CD14-positive monocyte (primary cell): ENCODE measurements around the gene COL24A1. TPM values are rescaled to one million over a fixed set of nuclear protein-coding genes. Genes with fewer than 3 reads are reported as not detected.

Experiments
- DNase-seq, 3 donors: peaks; one replicate each; pipeline ENCODE4 v3.0.0-alpha.2; 2011 to 2022
- H2AFZ ChIP-seq: 2 replicates; pipeline ENCODE4 v1.6.0; 2012; ENCODE audit warnings: mild to moderate bottlenecking, low read depth, low read length, inconsistent platforms; ENCODE audit not compliant: insufficient read depth, poor library complexity, severe bottlenecking
- H3K27ac ChIP-seq, 2 donors: 1 replicate in 1 of 2; 2 replicates in 1 of 2; pipeline ENCODE4 v1.5.1; 2012 to 2013; ENCODE audit warnings: low read length in 2 of 2, control low read depth in 1 of 2, inconsistent platforms in 1 of 2, low read depth in 1 of 2, mild to moderate bottlenecking in 1 of 2
- H3K27me3 ChIP-seq, 2 donors: one replicate each; pipeline versions ENCODE4 v1.6.0 to v1.6.1; 2011 to 2013; ENCODE audit warnings: low read length in 2 of 2; ENCODE audit not compliant: control insufficient read depth in 2 of 2, insufficient read depth in 2 of 2
- H3K36me3 ChIP-seq, 2 donors: replicated peaks in 1 of 2; 1 replicate in 1 of 2; 2 replicates in 1 of 2; pipeline versions ENCODE4 v1.5.1 to v1.6.1; 2012 to 2013; ENCODE audit warnings: low read length in 2 of 2, control low read depth in 1 of 2, inconsistent platforms in 1 of 2, mild to moderate bottlenecking in 1 of 2; ENCODE audit not compliant: insufficient read depth in 2 of 2, control insufficient read depth in 1 of 2
- H3K4me1 ChIP-seq, 2 donors: 1 replicate in 1 of 2; 2 replicates in 1 of 2; pipeline versions ENCODE4 v1.5.1 to v1.6.1; 2012 to 2013; ENCODE audit warnings: low read length in 2 of 2, control low read depth in 1 of 2, inconsistent platforms in 1 of 2, mild to moderate bottlenecking in 1 of 2, moderate library complexity in 1 of 2; ENCODE audit not compliant: insufficient read depth in 2 of 2, control insufficient read depth in 1 of 2
- H3K4me2 ChIP-seq: replicated peaks from 2 replicates; pipeline ENCODE3; 2012; ENCODE audit warnings: low read length, moderate library complexity, mild to moderate bottlenecking; ENCODE audit not compliant: poor library complexity, severe bottlenecking; ENCODE audit errors: extremely low read depth
- H3K4me3 ChIP-seq, 3 experiments: fragments of 200-600 bp in 1 of 3; sonication (generic) in 1 of 3; replicated peaks in 1 of 3; 1 replicate in 2 of 3; 2 replicates in 1 of 3; pipeline ENCODE4 v1.5.1; 2011 to 2013; ENCODE audit warnings: low read length in 3 of 3, mild to moderate bottlenecking in 3 of 3, control low read depth in 2 of 3, low read depth in 2 of 3, inconsistent platforms in 1 of 3, moderate library complexity in 1 of 3
- H3K79me2 ChIP-seq: 2 replicates; pipeline ENCODE4 v1.6.0; 2012; ENCODE audit warnings: mild to moderate bottlenecking, control low read depth, inconsistent platforms, low read length, moderate library complexity; ENCODE audit not compliant: insufficient read depth
- H3K9ac ChIP-seq: 2 replicates; pipeline ENCODE4 v1.6.0; 2017; ENCODE audit warnings: low read length, mild to moderate bottlenecking; ENCODE audit not compliant: insufficient read depth, poor library complexity, severe bottlenecking
- H3K9me3 ChIP-seq, 2 donors: replicated peaks in 1 of 2; 1 replicate in 1 of 2; 2 replicates in 1 of 2; pipeline versions ENCODE4 v1.5.1 to v1.6.1; 2012 to 2013; ENCODE audit warnings: low read length in 2 of 2, control low read depth in 1 of 2; ENCODE audit not compliant: control insufficient read depth in 1 of 2, insufficient read depth in 1 of 2
- H4K20me1 ChIP-seq: 2 replicates; pipeline ENCODE4 v1.6.0; 2012; ENCODE audit warnings: mild to moderate bottlenecking, low read length, control low read depth, moderate library complexity; ENCODE audit not compliant: insufficient read depth
- H3K27ac Mint-ChIP-seq, 7 donors: one replicate each; pipeline ENCODE4 v1.8.0; 2020; ENCODE audit warnings: mild to moderate bottlenecking in 7 of 7, mixed read lengths in 7 of 7, moderate library complexity in 6 of 7, inconsistent platforms in 2 of 7
- H3K27me3 Mint-ChIP-seq, 3 donors: one replicate each; pipeline ENCODE4 v1.8.0; 2021 to 2022; ENCODE audit warnings: low read depth in 3 of 3, mild to moderate bottlenecking in 3 of 3, mixed read lengths in 3 of 3, moderate library complexity in 3 of 3, inconsistent platforms in 1 of 3
- H3K36me3 Mint-ChIP-seq, 2 donors: one replicate each; pipeline ENCODE4 v1.8.0; 2020; ENCODE audit warnings: mixed read lengths in 2 of 2, inconsistent platforms in 1 of 2, mild to moderate bottlenecking in 1 of 2
- H3K4me1 Mint-ChIP-seq: one replicate; pipeline ENCODE4 v1.8.0; 2020; ENCODE audit warnings: mild to moderate bottlenecking, mixed read lengths
- H3K4me3 Mint-ChIP-seq, 2 donors: one replicate each; pipeline ENCODE4 v1.8.0; 2020; ENCODE audit warnings: mild to moderate bottlenecking in 2 of 2, mixed read lengths in 2 of 2, moderate library complexity in 1 of 2
- H3K9me3 Mint-ChIP-seq, 7 donors: one replicate each; pipeline ENCODE4 v1.8.0; 2020 to 2022; ENCODE audit warnings: mixed read lengths in 7 of 7, mild to moderate bottlenecking in 6 of 7, moderate library complexity in 6 of 7, inconsistent platforms in 2 of 7
- CTCF ChIP-seq: fragments of 200-600 bp; IDR thresholded peaks from one replicate; pipeline ENCODE4 v1.8.0; 2022; ENCODE audit warnings: antibody characterized with exemption, mild to moderate bottlenecking
- WGBS: methylation state at CpG from one replicate; pipeline ENCODE4 v1.1.5; 2013; ENCODE audit warnings: missing lambda C conversion rate; ENCODE audit not compliant: insufficient coverage; 5-methylcytosine and 5-hydroxymethylcytosine counted together
- intact Hi-C, 2 donors: fragments of 100-400 bp; cut with micrococcal nuclease; formaldehyde crosslinking; loops; one replicate each; pipeline versions ENCODE4 v1.15.0 to v1.15.1; 2023
- polyA plus RNA-seq, 3 donors: library from polyadenylated mRNA; depleted of rRNA in 1 of 3; unstranded in 2 of 3; stranded (reverse) in 1 of 3; fragments of 300-500 nt in 2 of 3; fragments of >200 nt in 1 of 3; fragmentation: Illumina TruSeq in 2 of 3; gene quantifications; 1 replicate in 2 of 3; 2 replicates in 1 of 3; pipeline ENCODE4 v1.2.3, GENCODE V29; 2012 to 2021

Gene COL24A1
- polyA plus RNA-seq, 3 donors, result 0.05 to 0.13 TPM; not detected in 1

- intact Hi-C loops, result no loop called here
- Mint-ChIP-seq H3K4me1 (peaks cover 9% of the 10 kb centered on the region), H3K27ac (peak overlapping the region in 4 of 7 donors; percentile 35 to 81 (median 66)), H3K27me3 (no peaks in the 10 kb centered on the region), H3K36me3 (no peaks in the 10 kb centered on the region), H3K9me3 (no peaks in the 10 kb centered on the region), H3K4me3 (peak overlapping the region in 1 of 2 donors; percentile 85)
- H3K27me3 ChIP-seq, result no peaks in the 10 kb centered on the region
- H3K79me2 ChIP-seq, result no peaks in the 10 kb centered on the region
- no peak overlapping the region for H3K9ac ChIP-seq
- H2AFZ ChIP-seq, result peak overlapping the region; percentile 58
- H3K27ac ChIP-seq, result peak overlapping the region in 1 of 2 donors; percentile 68
- no peaks in the 10 kb centered on the region for H4K20me1 ChIP-seq
- TF ChIP-seq CTCF, result no peak
- 44% methylated on average over 3 of the region's 3 CpGs for WGBS
- no peaks in the 10 kb centered on the region for H3K4me1 ChIP-seq
- no peaks in the 10 kb centered on the region for H3K36me3 ChIP-seq
- H3K4me3 ChIP-seq, result no peak overlapping the region
- H3K4me2 ChIP-seq, result peak overlapping the region; percentile 44
- DNase-seq, result no peak
- H3K9me3 ChIP-seq, result no peaks in the 10 kb centered on the region
Measured at GRCh38 chr1:86085741-86086409, 70.7 kb downstream of the COL24A1 start.

- H3K4me1 ChIP-seq, result no peaks in the 10 kb centered on the region
- intact Hi-C loops, result no loop called here
- peaks cover 0 to 1% (median 0%) of the 10 kb centered on the region in 7 donors for H3K9me3 Mint-ChIP-seq
- no peak overlapping the region for H3K4me2 ChIP-seq
- no peak for DNase-seq
- no peaks in the 10 kb centered on the region for H3K36me3 ChIP-seq
- H3K4me1 Mint-ChIP-seq, result peaks cover 9% of the 10 kb centered on the region
- peaks cover 0 to 2% of the 10 kb centered on the region in 2 donors for H3K36me3 Mint-ChIP-seq
- no peaks in the 10 kb centered on the region for H4K20me1 ChIP-seq
- no peak overlapping the region for H3K27ac ChIP-seq
- no peaks in the 10 kb centered on the region for H3K27me3 ChIP-seq
- no peaks in the 10 kb centered on the region for H3K9me3 ChIP-seq
- no peak overlapping the region for H3K9ac ChIP-seq
- no peaks in the 10 kb centered on the region for H3K79me2 ChIP-seq
- H3K4me3 Mint-ChIP-seq, result no peak overlapping the region
- no peak overlapping the region for H2AFZ ChIP-seq
- H3K4me3 ChIP-seq, result no peak overlapping the region
- no peak for TF ChIP-seq CTCF
- no peaks in the 10 kb centered on the region for H3K27me3 Mint-ChIP-seq
- H3K27ac Mint-ChIP-seq, result no peak overlapping the region
Measured at GRCh38 chr1:86084998-86085397, 71.6 kb downstream of the COL24A1 start.
